NCI-H446 treated with DMSO at 0.1 percent for 48 hours (cell line): ENCODE measurements around the gene TTC7B.
A peak's percentile ranks its signal among the peaks of the same experiment; 100 is the strongest.

ENCODE experiments used
- DNase-seq: peaks from one replicate; lab custom pipeline; 2025; lab: John Stamatoyannopoulos, UW

Gene TTC7B

GRCh38 chr14:90558983-90559590 is 257.1 kb downstream of the TTC7B start:
- no peak for DNase-seq

- no peak for DNase-seq
These were observed 257.9 kb downstream of the TTC7B start for GRCh38 chr14:90558041-90558982.

- DNase-seq = no peak
These were observed 258.7 kb downstream of the TTC7B start for GRCh38 chr14:90557516-90557915.

- DNase-seq = no peak
These were observed 259.4 kb downstream of the TTC7B start for GRCh38 chr14:90556666-90557450.

- no peak for DNase-seq
These were observed 260.2 kb downstream of the TTC7B start for GRCh38 chr14:90556012-90556477.

- DNase-seq = no peak
These were observed 260.9 kb downstream of the TTC7B start for GRCh38 chr14:90555126-90556011.

DNA sequence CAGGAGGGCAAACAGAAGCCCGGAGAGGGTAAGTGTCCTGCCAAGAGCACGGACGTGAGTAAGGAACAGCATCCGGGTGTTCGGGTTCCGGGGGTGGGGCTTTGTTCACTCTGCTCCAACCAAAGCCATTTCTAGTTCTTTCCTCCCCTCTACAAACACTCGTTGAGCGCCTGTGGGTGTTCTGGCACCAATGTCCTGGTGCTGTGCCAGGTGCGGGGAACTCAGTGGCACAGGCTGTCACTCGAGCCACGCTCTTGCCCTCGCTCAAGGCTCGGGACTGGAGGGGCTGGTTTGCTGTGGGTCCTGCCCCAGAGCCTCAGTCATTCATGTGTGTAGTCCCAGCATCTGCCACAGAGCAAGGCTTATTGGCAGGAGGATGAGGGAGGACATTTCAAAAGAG is 261.9 kb downstream of the TTC7B start:
- peak; percentile 77 for DNase-seq

GRCh38 chr14:90553921-90554336 is 262.3 kb downstream of the TTC7B start:
- no peak for DNase-seq

- no peak for DNase-seq
These were observed 262.8 kb downstream of the TTC7B start for GRCh38 chr14:90553298-90553920.

GRCh38 chr14:90552465-90553297 is 263.5 kb downstream of the TTC7B start:
- DNase-seq = no peak

- DNase-seq = no peak
These were observed 264.3 kb downstream of the TTC7B start for GRCh38 chr14:90551733-90552464.

- no peak for DNase-seq
These were observed 265.0 kb downstream of the TTC7B start for GRCh38 chr14:90551070-90551704.

GRCh38 chr14:90549794-90550641 is 266.2 kb downstream of the TTC7B start:
- no peak for DNase-seq

- no peak for DNase-seq
These were observed 267.8 kb downstream of the TTC7B start for GRCh38 chr14:90548455-90548854.

DNA sequence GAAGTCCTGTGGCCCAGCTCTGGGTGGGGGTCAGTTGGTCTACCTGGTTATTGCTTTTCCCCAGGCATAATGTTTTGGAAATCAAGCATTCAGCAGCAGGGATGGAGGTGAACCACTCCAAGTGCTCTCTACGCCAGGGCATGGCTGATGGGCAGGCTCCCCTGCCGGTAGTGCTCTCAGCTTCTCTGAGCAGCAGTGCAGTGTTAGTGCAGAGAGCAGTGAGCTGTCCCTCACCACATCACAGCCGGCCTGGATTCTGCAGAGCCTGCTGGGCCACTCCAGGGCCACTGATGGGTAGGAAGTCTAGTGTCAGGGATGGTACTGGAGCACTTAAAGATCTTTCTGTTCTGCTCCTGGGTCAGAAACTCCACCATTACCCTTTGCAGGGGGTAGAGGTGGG is 268.3 kb downstream of the TTC7B start:
- DNase-seq = no peak

DNA sequence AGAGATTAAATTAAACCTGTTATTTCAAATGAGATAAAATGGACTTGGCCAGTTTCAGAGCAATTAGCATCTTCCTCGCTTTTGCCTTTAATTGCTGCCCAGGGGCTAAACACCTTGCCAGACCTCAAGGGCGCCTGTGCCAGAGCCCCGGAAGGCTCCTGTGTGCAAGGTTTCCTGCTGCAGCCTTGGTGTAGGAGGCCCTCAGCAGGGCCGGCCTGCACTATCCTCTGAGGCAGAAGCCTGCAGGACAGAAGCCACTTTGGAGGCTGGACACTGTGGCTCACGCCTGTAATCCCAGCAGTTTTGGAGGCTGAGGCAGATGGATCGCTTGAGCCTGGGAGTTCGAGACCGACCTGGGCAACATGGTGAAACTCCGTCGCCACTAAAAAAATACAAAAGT is 269.0 kb downstream of the TTC7B start:
- DNase-seq = no peak

GRCh38 chr14:90546767-90547166 is 269.5 kb downstream of the TTC7B start:
- DNase-seq = no peak
